Lower lobe of right lung (tissue), 2 donors: Measurements from ENCODE around the gene PDE6H. TPM values are rescaled to one million over a fixed set of nuclear protein-coding genes. Genes with fewer than 3 reads are reported as not detected.
A peak's percentile ranks its signal among the peaks of the same experiment; 100 is the strongest.

ENCODE experiments used
- ATAC-seq, 2 donors: fragments of 200-7000 bp; cut with Tn5 transposase; one replicate each; pipeline ENCODE4 v1.9.1; 2020 to 2022; ENCODE audit warnings: mild to moderate bottlenecking in 2 of 2, moderate library complexity in 2 of 2
- DNase-seq: peaks from one replicate; pipeline ENCODE4 v3.0.0-alpha.2; 2020
- H3K27ac ChIP-seq: fragments of 200-600 bp; one replicate; pipeline ENCODE4 v1.8.0; 2022
- H3K27me3 ChIP-seq: fragments of 200-600 bp; one replicate; pipeline ENCODE4 v1.8.0; 2022; ENCODE audit warnings: low read depth
- H3K36me3 ChIP-seq: fragments of 200-600 bp; one replicate; pipeline ENCODE4 v1.8.0; 2022; ENCODE audit warnings: mild to moderate bottlenecking
- H3K4me1 ChIP-seq: fragments of 200-600 bp; one replicate; pipeline ENCODE4 v1.8.0; 2022
- H3K4me3 ChIP-seq: fragments of 200-600 bp; one replicate; pipeline ENCODE4 v1.8.0; 2022; ENCODE audit warnings: mild to moderate bottlenecking
- H3K9me3 ChIP-seq: fragments of 200-600 bp; one replicate; pipeline ENCODE4 v1.8.0; 2022
- CTCF ChIP-seq: fragments of 200-600 bp; IDR thresholded peaks from one replicate; pipeline ENCODE4 v1.8.0; 2022; ENCODE audit warnings: antibody characterized with exemption, mild to moderate bottlenecking
- intact Hi-C: fragments of 100-400 bp; cut with DNase I; formaldehyde crosslinking; loops from one replicate; pipeline ENCODE4 v1.11.0; 2022
- total RNA-seq: library from RNA; stranded (reverse); fragmentation: NEBNext Ultra II Directional; extraction: Animal tissue kit (Norgen Biotek cat#: 25700); gene quantifications from one replicate; pipeline ENCODE4 v1.2.1, GENCODE V29; 2021
- donor health status: DM: no; HTN: yes; CAD: no; lungs with severe emphysema.

Gene PDE6H
- total RNA-seq, 1 donor from 2014 or later: 0.53 TPM

GRCh38 chr12:14974633-14975032 lies 1.8 kb downstream of the PDE6H start:
- intact Hi-C loops: no loop called here
- Histone ChIP-seq H3K27me3 (no peaks in the 10 kb centered on the region), H3K9me3 (no peaks in the 10 kb centered on the region), H3K36me3 (no peaks in the 10 kb centered on the region), H3K4me1 (peaks cover 6% of the 10 kb centered on the region), H3K27ac (no peak overlapping the region), H3K4me3 (no peak overlapping the region)
- TF ChIP-seq CTCF: no peak
- DNase-seq (no peak), ATAC-seq (no peak)

- ATAC-seq (peak; percentile 56 to 57), DNase-seq (no peak)
- no peaks in the 10 kb centered on the region for H3K36me3 ChIP-seq
- no peak for TF ChIP-seq CTCF
- H3K9me3 ChIP-seq: no peaks in the 10 kb centered on the region
- intact Hi-C loops: no loop called here
- H3K4me3 ChIP-seq: no peak overlapping the region
- peaks cover 6% of the 10 kb centered on the region for H3K4me1 ChIP-seq
- no peak overlapping the region for H3K27ac ChIP-seq
- no peaks in the 10 kb centered on the region for H3K27me3 ChIP-seq
Measured at GRCh38 chr12:14975457-14975856, 2.6 kb downstream of the PDE6H start.

GRCh38 chr12:14976658-14977057 lies 3.8 kb downstream of the PDE6H start:
- ATAC-seq (no peak), DNase-seq (no peak)
- Histone ChIP-seq H3K4me1 (peaks cover 6% of the 10 kb centered on the region), H3K9me3 (no peaks in the 10 kb centered on the region), H3K27me3 (no peaks in the 10 kb centered on the region), H3K36me3 (no peaks in the 10 kb centered on the region), H3K27ac (no peak overlapping the region), H3K4me3 (no peak overlapping the region)
- TF ChIP-seq CTCF: no peak
- intact Hi-C loops: no loop called here

GRCh38 chr12:14979468-14979867 lies 6.6 kb downstream of the PDE6H start:
- Histone ChIP-seq H3K27ac (no peak overlapping the region), H3K27me3 (no peaks in the 10 kb centered on the region), H3K9me3 (no peaks in the 10 kb centered on the region), H3K4me3 (no peak overlapping the region), H3K4me1 (peaks cover 7% of the 10 kb centered on the region), H3K36me3 (no peaks in the 10 kb centered on the region)
- TF ChIP-seq CTCF: no peak
- DNase-seq (no peak), ATAC-seq (no peak)
- intact Hi-C loops: no loop called here

GRCh38 chr12:14981049-14981448 lies 8.2 kb downstream of the PDE6H start:
- TF ChIP-seq CTCF: no peak
- intact Hi-C loops: no loop called here
- Histone ChIP-seq H3K9me3 (no peaks in the 10 kb centered on the region), H3K27ac (no peak overlapping the region), H3K36me3 (no peaks in the 10 kb centered on the region), H3K27me3 (no peaks in the 10 kb centered on the region), H3K4me3 (no peak overlapping the region), H3K4me1 (peaks cover 7% of the 10 kb centered on the region)
- DNase-seq (peak; percentile 59), ATAC-seq (peak; percentile 82 to 86)

GRCh38 chr12:14982562-14982961 lies 9.7 kb downstream of the PDE6H start:
- intact Hi-C loops: no loop called here

More at GRCh38 chr12:14982562-14982961, 9.7 kb downstream of the PDE6H start:
- no peaks in the 10 kb centered on the region for H3K27me3 ChIP-seq
- H3K4me3 ChIP-seq: no peak overlapping the region
- no peak for TF ChIP-seq CTCF
- peaks cover 7% of the 10 kb centered on the region for H3K4me1 ChIP-seq
- peak; percentile 41 to 51 for ATAC-seq
- no peaks in the 10 kb centered on the region for H3K9me3 ChIP-seq
- H3K27ac ChIP-seq: peak overlapping the region; percentile 7
- DNase-seq: no peak
- H3K36me3 ChIP-seq: no peaks in the 10 kb centered on the region
